Measurements from ENCODE around the gene SLC35A3.

SLC35A3 gene

GRCh38 chr1:100065183-100065968 is 95.6 kb downstream of the SLC35A3 start (continued):
- TF ChIP-seq ZNF398 (tag by site-specific recombination; IDR thresholded peaks at IDR 0.05) (no peak), PRDM2 (tag by site-specific recombination; IDR thresholded peaks at IDR 0.05; ENCODE audit: borderline replicate concordance) (no peak), ZNF146 (tag by site-specific recombination; IDR thresholded peaks at IDR 0.05) (no peak), KLF8 (tag by site-specific recombination; IDR thresholded peaks at IDR 0.05) (no peak), ZNF747 (tag by site-specific recombination; IDR thresholded peaks at IDR 0.05) (no peak)

GRCh38 chr1:100065969-100066227 is 96.1 kb downstream of the SLC35A3 start:
- ChIA-PET CTCF (no interaction called here), POLR2A (no interaction called here)
- no peak overlapping the region for H3K4me3 ChIP-seq (ENCODE audit: low read depth, low read length)
- H3K27ac ChIP-seq (ENCODE audit: extremely low read depth, low read depth, low read length): no peak overlapping the region
- H3K36me3 ChIP-seq (ENCODE audit: control insufficient read depth in 2 of 2, insufficient read depth in 1 of 2, low read length in 2 of 2): peaks cover 50 to 79% of the 10 kb centered on the region in 2 experiments
- H3K9me3 ChIP-seq (ENCODE audit: control insufficient read depth, insufficient read depth, low read depth, low read length): no peaks in the 10 kb centered on the region
- 0 out of 2 replicates have a peak, but pooled peaks cover 5% of the 10 kb centered on the region for H3K4me1 ChIP-seq (ENCODE audit: control insufficient read depth, insufficient read depth, low read length)
- no peak for TF ChIP-seq ZIC2 (tag by site-specific recombination; IDR thresholded peaks at IDR 0.05)
- no peak for TF ChIP-seq ZNF501 (tag by site-specific recombination; IDR thresholded peaks at IDR 0.05)
- no peak for TF ChIP-seq RBAK (tag by site-specific recombination; IDR thresholded peaks at IDR 0.05)
- TF ChIP-seq ZNF266 (tag by site-specific recombination; IDR thresholded peaks at IDR 0.05; ENCODE audit: low read depth): no peak
- TF ChIP-seq ZNF544 (tag by site-specific recombination; IDR thresholded peaks at IDR 0.05): no peak
- TF ChIP-seq ZNF48 (tag by site-specific recombination; IDR thresholded peaks at IDR 0.05): no peak
- no peak for TF ChIP-seq ZNF248 (tag by site-specific recombination; IDR thresholded peaks at IDR 0.05)
- TF ChIP-seq ZNF645 (tag by site-specific recombination; IDR thresholded peaks at IDR 0.05): no peak
- no peak for TF ChIP-seq ZNF211 (tag by site-specific recombination; IDR thresholded peaks at IDR 0.05; ENCODE audit: low read depth)
- TF ChIP-seq ZNF792 (tag by site-specific recombination; IDR thresholded peaks at IDR 0.05): no peak
- no peak for TF ChIP-seq ZNF157 (tag by site-specific recombination; IDR thresholded peaks at IDR 0.05)
- no peak for TF ChIP-seq PRDM2 (tag by site-specific recombination; IDR thresholded peaks at IDR 0.05; ENCODE audit: borderline replicate concordance)
- no peak for TF ChIP-seq SP7 (tag by site-specific recombination; IDR thresholded peaks at IDR 0.05)
- no peak for TF ChIP-seq YY1 (tag by site-specific recombination; IDR thresholded peaks at IDR 0.05)
- no peak for TF ChIP-seq ZNF221 (tag by site-specific recombination; IDR thresholded peaks at IDR 0.05; ENCODE audit: borderline replicate concordance)
